Measurements from ENCODE around the gene ERF. TPM values are rescaled to one million over a fixed set of nuclear protein-coding genes. Genes with fewer than 3 reads are reported as not detected.

Gene ERF
- total RNA-seq, 2 experiments from 2014 or later, result 26.7 to 33.5 TPM

- Histone ChIP-seq H3K4me2 (ENCODE audit: low read length) (peak within 1 kb of the TSS; percentile 99), H2AFZ (ENCODE audit: low read length) (peak within 1 kb of the TSS; percentile 87), H3K4me3 (ENCODE audit: low read depth, low read length, poor library complexity, severe bottlenecking) (peak within 1 kb of the TSS; percentile 73), H3K9me2 (ENCODE audit: insufficient read depth, low read length) (no peaks in the 10 kb centered on the region), H3K36me3 (ENCODE audit: insufficient read depth, low read length) (no peaks in the 10 kb centered on the region), H3K4me1 (ENCODE audit: insufficient read depth, low read length, poor library complexity, severe bottlenecking) (peaks cover 32% of the 10 kb centered on the region), H4K20me1 (ENCODE audit: insufficient read depth, low read length) (no peaks in the 10 kb centered on the region), H3K27ac (ENCODE audit: low read depth, low read length, poor library complexity, severe bottlenecking) (peak within 1 kb of the TSS; percentile 75), H3K79me2 (ENCODE audit: insufficient read depth, low read depth, low read length) (peaks cover 9% of the 10 kb centered on the region; the same call in 1 of the 2 replicates), H3K9me3 (ENCODE audit: low read length) (no peaks in the 10 kb centered on the region)
- CTCF ChIA-PET (ENCODE audit: unreplicated experiment), result no interaction called here
- TF ChIP-seq, protein P1, sequence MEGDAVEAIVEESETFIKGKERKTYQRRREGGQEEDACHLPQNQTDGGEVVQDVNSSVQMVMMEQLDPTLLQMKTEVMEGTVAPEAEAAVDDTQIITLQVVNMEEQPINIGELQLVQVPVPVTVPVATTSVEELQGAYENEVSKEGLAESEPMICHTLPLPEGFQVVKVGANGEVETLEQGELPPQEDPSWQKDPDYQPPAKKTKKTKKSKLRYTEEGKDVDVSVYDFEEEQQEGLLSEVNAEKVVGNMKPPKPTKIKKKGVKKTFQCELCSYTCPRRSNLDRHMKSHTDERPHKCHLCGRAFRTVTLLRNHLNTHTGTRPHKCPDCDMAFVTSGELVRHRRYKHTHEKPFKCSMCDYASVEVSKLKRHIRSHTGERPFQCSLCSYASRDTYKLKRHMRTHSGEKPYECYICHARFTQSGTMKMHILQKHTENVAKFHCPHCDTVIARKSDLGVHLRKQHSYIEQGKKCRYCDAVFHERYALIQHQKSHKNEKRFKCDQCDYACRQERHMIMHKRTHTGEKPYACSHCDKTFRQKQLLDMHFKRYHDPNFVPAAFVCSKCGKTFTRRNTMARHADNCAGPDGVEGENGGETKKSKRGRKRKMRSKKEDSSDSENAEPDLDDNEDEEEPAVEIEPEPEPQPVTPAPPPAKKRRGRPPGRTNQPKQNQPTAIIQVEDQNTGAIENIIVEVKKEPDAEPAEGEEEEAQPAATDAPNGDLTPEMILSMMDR (conservative IDR thresholded peaks at IDR 0.05; ENCODE audit: low read length), result no peak
- no peak for TF ChIP-seq EZH2phosphoT487 (IDR thresholded peaks at IDR 0.05; ENCODE audit: borderline replicate concordance, low read depth, low read length)
- BruUV-seq (replicated peaks), result no TSS peak
- intact Hi-C loops (cut with micrococcal nuclease; ENCODE audit: unreplicated experiment), result no loop called here
- POLR2A ChIA-PET, result no interaction called here
- DNase-seq (ENCODE audit: low spot score), result peak; percentile 100
These were observed 14.0 kb upstream of the ERF start, which contains the start of gene CIC for GRCh38 chr19:42268704-42269477. Gene CIC (plus strand): TSS chr19:42269252. CDS start chr19:42271784, 2,532 bp downstream.

DNA sequence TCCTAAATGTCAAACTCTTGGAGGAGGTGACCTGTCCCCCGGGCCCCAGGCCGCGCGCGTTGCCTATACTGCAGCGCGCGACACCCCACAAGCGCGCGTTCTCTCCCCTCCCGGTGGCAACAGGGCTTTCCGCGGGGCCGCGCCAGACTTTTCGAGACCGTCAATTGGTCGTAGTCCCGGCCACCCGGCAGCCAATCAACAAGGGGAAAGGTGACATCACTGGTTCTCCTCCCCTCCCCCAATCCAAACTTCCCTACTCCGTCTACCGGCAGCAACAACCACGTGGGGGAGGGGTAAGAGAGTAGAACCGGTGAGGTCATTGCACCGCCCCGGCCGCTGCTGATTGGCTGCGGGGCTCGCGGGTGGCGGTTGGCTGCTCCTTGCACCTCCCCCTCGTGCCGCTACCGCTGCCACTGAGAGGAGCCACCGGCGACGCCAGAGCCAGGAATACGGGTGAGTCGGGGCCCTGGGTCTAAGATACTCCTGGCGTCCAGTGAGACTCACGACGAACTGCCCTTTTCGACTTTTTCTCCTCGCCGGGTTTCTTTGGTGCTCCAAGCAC, 13.3 kb upstream of the ERF start:
- Histone ChIP-seq H3K9me2 (ENCODE audit: insufficient read depth, low read length) (no peaks in the 10 kb centered on the region), H3K27ac (ENCODE audit: low read depth, low read length, poor library complexity, severe bottlenecking) (peak overlapping the region; percentile 75), H2AFZ (ENCODE audit: low read length) (peak overlapping the region; percentile 87), H3K4me2 (ENCODE audit: low read length) (peak overlapping the region; percentile 91), H3K9me3 (ENCODE audit: low read length) (no peaks in the 10 kb centered on the region), H4K20me1 (ENCODE audit: insufficient read depth, low read length) (no peaks in the 10 kb centered on the region), H3K4me1 (ENCODE audit: insufficient read depth, low read length, poor library complexity, severe bottlenecking) (peaks cover 32% of the 10 kb centered on the region), H3K79me2 (ENCODE audit: insufficient read depth, low read depth, low read length) (peaks cover 9% of the 10 kb centered on the region; the same call in 1 of the 2 replicates), H3K4me3 (ENCODE audit: low read depth, low read length, poor library complexity, severe bottlenecking) (peak overlapping the region; percentile 73), H3K36me3 (ENCODE audit: insufficient read depth, low read length) (no peaks in the 10 kb centered on the region)
- BruUV-seq (replicated peaks), result no TSS peak
- CTCF ChIA-PET (ENCODE audit: unreplicated experiment), result no interaction called here
- peak; percentile 100 for DNase-seq (ENCODE audit: low spot score)
- TF ChIP-seq EZH2phosphoT487 (IDR thresholded peaks at IDR 0.05; ENCODE audit: borderline replicate concordance, low read depth, low read length), result no peak
- TF ChIP-seq, protein P1 (conservative IDR thresholded peaks at IDR 0.05; ENCODE audit: low read length), result no peak
- intact Hi-C loops (cut with micrococcal nuclease; ENCODE audit: unreplicated experiment), result no loop called here
- POLR2A ChIA-PET, result no interaction called here
